Fibroblast of skin of left quadriceps (primary cell): ENCODE measurements around the gene FAM47E.
"Not testable (repeated sequence)": the region's sequence is repeated elsewhere in the genome, so short reads cannot be mapped to it uniquely, and the experiment has no call there.

Source experiments
- DNase-seq, 2 experiments: peaks; one replicate each; pipeline ENCODE4 v3.0.0-alpha.2; 2013; ENCODE audit warnings: low read depth in 2 of 2

FAM47E gene

GRCh38 chr4:76224171-76224570, 27.4 kb upstream of the FAM47E start:
- no peak for DNase-seq

DNA sequence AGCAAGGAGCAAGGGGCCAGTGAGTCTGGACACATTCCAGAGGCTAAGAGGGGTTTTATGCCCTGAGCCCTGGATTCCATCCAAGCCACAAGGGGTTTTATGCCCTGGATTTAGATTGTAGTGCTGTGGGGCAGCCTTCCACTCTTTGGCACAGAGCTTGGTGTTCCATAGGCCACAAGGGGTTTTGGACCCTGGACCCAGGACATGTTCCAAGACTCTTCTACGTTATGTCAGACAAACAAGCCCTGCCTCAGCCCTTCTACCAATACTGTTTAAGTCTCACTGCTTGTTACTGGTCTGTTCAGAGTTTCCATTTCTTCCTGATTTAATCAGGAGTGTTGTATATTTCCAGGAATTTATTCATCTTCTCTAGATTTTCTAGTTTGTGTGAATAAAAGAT, 25.1 kb upstream of the FAM47E start:
- DNase-seq, result no peak

GRCh38 chr4:76232681-76233080, 18.8 kb upstream of the FAM47E start:
- DNase-seq, result no peak

DNA sequence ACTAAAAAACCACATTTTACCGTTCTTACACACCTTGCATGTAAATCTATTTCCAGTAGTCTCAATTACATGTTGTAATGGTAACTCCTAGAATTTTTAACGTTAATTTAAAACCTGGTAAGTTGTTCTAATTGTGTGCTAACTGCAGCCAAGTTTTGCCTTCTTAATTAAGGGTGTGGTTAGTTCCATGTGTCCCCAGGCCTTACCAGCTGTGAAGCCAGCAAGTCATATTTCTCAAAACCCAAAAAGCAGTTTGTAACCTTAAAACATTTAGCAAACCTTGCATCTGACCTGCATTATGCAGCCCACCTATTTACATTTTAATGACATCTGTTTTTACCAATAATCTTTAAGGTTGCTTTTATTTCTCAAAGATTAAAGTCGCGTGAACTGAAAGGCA, 18.4 kb upstream of the FAM47E start:
- DNase-seq, result no peak

GRCh38 chr4:76233529-76233928, 18.0 kb upstream of the FAM47E start:
- no peak for DNase-seq

DNA sequence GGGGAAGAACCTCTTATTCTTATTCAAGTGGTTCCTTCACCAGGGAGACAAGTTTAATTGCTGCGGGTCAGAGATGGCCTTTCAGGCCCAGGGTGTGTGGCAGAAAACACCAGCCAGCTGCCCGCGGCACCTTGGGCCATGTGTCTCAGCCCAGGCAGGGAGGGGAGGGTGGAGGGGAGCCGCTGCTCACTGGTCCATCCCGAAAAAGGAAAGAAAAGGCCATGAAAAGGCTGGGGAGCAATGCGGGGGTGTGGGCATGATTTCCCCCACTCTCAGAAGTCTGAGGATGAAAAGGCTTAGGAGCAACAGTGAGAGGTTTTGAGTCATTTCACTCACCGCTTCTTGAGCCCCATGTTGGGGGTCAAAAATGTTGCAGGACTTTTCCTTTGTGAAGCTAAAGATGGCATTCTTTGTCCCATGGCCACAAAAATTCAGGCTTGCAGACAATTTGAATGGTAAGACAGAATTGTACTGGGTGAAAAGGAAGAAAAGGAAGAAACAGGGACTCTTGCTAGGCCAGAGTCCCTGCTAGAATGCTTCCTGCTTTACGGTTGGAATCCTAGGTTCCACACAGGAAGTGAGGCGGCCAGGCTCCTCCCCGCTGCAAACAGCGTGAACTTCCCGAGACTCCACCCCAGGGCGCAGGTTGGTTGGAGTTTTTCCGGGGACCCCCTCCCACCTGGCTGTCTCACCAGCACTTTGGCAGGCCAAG, 17.4 kb upstream of the FAM47E start:
- DNase-seq, result no peak

DNA sequence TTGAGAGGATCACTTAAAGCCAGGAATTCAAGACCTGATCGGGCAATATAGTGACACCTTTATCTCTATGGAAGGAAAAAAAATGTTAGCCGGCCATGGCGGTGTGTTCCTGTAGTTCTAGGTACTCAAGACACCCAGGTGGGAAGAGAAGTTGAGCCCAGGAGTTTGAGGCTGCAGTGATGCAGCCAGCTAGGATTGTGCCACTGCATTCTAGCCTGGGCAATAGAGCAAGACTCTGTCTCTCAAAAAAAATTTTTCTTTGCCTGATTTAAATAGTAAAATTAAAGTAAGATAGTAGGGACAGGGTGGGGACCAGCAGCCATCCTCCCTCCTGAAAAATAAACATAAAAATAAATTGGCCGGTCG, 16.9 kb upstream of the FAM47E start:
- no peak for DNase-seq

GRCh38 chr4:76235407-76235806, 16.1 kb upstream of the FAM47E start:
- no peak for DNase-seq

DNA sequence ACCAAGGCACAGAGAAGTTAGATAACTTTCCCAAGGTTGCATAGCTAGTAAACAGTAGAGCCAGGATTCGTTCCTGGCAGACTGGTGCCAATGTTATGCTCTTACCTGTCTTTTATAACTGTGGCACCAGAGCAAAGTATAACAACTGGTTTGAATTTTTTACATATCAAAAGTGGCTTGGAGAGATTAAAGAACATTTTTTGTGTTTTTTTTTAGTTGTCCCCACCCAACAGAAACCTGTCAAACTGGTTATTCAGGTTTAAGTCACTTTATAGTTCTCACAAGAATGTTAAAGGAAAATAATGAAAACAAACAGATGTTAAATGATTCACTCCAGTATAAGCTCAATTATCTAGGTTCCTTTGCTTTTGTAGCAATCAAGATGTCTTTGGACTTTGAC, 15.6 kb upstream of the FAM47E start:
- no peak for DNase-seq

DNA sequence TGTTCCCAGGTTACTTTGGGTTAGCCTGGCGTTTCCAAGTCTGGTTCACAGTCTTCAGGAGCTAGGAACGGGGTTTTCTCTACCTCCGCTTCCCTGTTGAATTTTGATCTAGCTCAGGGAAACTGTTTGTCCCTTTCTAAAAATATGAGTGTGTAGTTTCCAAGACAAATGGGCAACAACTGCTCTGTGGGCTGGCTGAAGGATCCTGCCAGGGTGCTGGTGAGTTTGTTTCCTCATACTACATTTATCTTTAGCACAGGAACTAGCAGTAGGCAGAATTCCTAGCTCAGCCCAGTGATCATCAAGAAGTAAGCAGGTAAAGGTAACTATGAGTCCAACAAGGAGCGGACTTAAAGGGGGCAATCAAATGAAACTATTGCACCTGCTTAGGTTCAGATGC, 13.3 kb upstream of the FAM47E start:
- DNase-seq, result no peak

DNA sequence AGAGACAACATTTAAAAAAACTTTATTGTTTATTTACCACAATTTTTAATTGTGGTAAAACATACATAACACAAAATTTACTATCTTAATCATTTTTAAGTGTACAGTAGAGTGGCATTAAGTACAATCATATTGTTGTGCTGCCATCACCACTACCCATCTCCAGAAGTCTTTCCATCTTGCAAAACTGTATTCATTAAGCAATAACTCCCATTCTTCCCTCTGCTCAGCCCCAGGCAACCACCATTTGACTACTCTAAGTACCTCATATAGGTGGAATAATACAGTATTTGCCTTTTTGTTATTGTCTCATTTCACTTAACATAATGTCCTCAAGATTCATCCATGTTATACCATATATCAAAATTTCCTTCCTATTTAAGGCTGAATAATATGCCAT, 12.8 kb upstream of the FAM47E start:
- no peak for DNase-seq

DNA sequence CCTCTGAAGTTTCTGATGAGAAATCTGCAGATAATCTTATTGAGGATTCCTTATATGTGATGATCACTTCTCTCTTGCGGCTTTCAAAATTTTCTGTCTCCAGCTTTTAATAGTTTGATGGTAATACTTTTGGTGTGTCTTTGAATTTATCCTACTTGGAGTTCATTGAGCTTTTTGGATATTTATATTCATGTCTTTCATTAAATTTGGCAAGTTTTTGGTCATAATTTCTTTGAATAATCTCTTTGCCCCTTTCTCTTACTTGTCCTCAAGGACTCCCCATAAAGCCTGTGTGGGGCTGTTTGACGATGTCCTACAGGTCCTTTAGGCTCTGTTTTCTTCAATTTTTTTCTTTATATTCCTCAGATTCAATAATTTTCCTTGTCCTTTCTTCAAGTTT, 11.3 kb upstream of the FAM47E start:
- no peak for DNase-seq

- not testable (repeated sequence) for DNase-seq
These were observed 7.6 kb upstream of the FAM47E start for GRCh38 chr4:76243877-76244276.

- DNase-seq, result no peak
These were observed 5.5 kb upstream of the FAM47E start for GRCh38 chr4:76246025-76246424.

DNA sequence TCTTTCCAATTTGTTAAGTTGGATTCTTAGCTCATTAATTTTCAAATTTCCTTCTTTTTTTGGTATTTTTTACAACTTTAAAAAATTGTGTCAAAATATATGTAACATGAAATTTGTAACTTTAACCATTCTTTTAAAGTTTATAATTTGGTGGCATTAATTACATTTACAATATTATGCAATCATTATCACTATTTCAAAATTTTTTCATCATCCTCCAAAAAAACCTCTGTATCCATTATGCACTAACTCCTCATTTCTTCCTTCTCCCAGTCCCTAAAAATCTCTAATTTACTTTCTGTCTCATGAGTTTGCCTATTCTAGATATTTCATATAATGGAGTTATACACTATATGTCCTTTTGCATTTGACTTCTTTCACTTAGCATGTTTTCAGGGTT, 4.7 kb upstream of the FAM47E start:
- no peak for DNase-seq

GRCh38 chr4:76250962-76251361, 559 bp upstream of the FAM47E start:
- DNase-seq, result no peak

DNA sequence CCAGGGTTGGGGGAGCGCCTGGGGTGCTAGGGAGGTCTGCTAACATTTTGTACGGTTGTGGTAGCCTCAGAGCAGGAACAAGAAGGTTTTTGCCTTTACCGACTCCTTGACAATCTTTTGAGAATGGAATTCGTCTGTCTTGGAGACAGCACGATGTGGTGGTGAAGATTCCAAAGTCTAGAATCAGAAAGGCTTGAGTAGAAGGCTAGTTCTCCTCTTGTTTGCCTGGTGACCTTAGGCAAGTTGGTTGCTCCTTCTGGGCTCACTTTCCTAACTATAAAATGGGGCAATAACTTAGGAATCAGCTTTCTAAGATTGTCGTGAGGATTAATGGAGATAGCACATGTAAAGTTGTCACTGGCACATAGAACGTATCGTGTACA, 741 bp downstream of the FAM47E start:
- no peak for DNase-seq

- DNase-seq, result no peak
These were observed 2.0 kb downstream of the FAM47E start for GRCh38 chr4:76253511-76253910.

- no peak for DNase-seq
These were observed 4.5 kb downstream of the FAM47E start for GRCh38 chr4:76256032-76256431.

- no peak for DNase-seq
These were observed 5.4 kb downstream of the FAM47E start for GRCh38 chr4:76256968-76257367.

DNA sequence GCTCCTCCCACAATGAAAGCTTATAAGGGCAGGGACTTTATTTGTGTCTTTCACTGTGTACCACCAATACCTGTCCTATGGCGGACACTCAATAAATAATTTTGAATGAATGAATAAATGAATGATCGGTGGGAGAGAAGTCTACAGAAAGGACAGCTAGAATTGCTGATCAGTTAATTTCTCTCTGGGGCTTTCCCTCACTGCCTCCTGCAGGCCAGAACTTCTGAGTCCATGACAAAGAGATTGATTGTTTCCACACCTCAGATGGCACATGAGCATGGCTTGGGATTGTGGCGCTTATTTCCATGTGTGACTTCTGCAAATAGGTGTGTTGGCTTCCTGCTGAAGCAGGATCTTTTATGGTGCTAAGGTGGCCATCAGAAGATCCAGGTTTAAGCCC, 6.3 kb downstream of the FAM47E start:
- DNase-seq, result no peak

DNA sequence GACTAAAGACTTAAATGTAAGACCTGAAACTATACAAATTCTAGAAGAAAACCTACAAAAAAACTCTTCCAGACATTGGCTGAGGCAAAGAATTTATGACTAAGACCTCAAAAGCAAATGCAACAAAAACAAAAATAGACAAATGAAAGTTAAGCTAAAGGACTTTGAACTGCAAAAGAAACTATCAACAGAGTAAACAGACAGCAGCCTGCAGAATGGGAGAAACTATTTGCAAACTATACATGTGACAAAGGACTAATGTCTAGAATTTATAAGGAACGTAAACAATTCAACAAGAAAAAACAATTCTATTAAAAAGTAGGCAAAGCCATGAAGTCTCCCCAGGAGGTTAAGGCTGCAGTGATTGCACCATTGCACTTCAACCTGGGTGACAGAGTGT, 9.1 kb downstream of the FAM47E start:
- no peak for DNase-seq

DNA sequence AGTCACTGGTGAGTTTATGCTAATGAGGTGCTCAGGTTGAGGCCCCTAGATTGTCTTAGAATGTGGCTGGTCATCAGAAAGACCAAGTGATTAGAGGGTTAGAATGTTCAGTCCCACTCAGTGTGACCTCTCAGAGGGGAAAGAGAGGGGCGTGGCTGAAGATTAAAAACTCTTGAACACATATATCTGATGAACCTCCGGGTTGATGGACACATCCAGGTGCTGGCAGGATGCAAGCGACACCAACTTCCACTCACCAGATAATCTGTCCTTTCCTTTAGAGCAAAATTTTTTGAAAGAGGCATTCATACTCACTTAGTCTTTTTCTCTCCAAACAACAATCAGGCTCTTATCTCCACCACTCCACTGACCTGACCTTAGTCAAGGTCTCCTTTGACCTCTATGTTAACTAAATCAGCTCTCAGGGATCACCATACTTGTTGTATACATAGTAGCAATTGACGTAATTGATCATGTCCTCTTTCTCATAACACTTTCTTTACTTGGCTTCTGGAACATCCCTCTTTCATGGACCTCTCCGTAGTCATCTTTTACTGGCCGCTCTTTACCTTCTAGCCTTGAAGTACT, 14.2 kb downstream of the FAM47E start:
- DNase-seq, result no peak

- DNase-seq, result no peak
These were observed 15.1 kb downstream of the FAM47E start for GRCh38 chr4:76266627-76267026.
